Stimulated activated CD8-positive, alpha-beta memory T cell treated with anti-CD3 and anti-CD28 coated beads, Interleukin-12 subunit alpha, Interleukin-12 subunit beta, amount 100 ng/mL, for 24 hours (primary cell): Measurements from ENCODE around the gene MAFF.

Experiments
- DNase-seq: peaks from one replicate; pipeline ENCODE4 v3.0.0-alpha.2; 2020; ENCODE audit errors: extremely low read depth

Gene MAFF

DNA sequence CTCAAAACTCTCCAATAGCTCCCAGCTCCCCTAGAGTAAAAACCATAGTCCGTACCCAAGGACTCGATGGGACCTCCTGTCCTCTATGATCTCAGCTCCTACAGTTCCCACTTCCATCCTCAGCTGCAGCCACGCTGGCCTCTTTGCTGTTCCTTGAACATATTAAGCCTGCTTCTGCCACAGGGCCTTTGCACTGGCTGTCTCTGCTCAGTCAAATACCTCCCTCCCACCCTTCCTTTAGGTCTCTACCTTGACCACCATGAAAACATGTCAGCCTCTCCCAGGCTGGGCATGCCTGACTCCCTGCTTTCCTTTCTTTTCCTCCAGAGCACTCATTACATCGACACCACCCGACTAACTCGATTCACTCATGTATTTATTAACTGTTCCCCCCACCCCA is 46.5 kb downstream of the MAFF start:
- no peak for DNase-seq

DNA sequence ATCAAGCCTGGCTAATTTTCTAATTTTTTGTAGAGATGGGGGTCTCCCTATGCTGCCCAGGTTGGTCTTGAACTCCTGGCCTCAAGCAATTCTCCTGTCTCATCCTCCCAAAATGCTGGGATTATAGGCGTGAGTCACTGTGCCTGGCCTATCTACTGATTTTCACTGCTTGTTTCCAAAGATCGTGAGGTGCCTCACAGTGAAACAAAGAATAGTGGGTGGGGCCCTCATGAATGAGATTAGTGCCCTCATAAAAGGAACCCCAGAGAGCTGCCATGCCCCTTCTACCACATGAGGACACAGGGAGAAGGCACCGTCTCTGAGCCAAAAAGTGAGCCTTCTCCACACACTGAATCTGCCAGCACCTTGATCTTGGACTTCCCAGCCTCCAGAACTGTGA is 47.5 kb downstream of the MAFF start:
- DNase-seq, result no peak

DNA sequence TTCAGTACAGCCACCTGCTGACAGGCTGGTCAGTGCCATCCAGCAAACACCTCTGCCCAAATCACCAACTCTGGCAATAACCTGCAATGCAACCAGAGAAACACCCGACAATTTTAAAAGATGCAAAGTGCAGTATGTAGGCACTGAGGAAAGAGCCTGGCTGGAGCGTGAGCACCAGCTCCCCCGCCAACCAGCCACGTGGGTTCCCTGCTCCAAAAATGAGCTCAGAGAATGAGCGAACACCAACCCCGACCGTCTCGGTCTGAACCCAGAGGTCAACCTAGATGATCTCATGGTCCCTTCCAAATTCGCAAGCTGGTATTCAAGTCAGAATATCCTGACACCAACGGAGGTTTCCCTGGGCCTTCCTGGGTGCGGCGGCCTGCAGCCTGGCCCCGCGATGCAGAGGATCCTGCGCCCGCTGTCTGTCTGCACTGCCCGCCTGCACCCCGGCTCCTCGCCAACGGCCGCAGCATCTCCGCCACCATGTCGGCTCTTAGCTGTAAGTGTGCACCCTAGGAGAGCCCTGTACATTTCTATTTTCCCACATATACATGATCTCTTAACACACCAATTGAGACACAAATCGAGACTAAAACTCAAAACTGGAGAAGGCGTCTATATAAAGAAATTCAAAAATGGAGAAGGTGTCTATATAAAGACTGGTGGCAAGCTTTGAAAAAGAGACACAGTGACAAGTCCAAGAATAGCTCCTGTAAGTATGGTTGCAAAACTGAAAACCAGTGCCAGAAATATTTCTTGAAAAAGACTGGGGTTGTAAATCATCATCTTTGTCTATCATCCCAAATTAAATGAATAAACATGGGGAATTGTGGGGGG is 48.2 kb downstream of the MAFF start:
- no peak for DNase-seq

DNA sequence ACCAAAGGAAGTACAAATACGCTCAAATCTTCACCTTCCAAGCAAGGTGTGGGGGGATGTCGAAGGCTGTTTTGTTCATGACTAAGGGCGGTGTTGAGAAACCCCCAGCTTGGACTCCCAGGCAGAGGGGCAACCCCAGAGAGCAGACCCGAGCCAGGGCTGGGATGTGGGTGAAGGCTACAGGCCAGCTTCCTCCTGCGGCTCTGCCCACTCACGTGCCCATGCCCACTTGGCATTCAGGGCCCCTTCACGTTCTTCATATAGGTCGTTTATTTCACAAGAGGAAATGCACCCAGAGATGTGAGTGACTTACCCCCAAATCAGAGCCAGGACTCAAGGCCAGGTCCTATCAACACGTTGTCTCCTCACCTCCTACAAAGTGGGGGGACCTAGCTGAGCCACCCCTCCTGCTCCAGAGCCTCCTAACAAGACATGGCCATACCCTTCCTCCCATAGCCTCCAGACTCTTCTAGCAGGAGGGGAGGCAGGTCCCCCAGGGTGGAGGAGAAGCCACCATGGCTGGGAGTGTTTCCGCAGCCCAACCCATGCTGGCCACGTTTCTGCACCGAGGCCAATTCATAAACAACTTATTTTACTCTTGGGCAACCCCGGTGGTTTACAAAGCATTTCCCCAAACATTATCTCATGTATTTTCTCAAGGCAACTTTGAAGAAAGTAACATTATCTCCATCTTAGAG is 49.0 kb downstream of the MAFF start:
- DNase-seq, result no peak

DNA sequence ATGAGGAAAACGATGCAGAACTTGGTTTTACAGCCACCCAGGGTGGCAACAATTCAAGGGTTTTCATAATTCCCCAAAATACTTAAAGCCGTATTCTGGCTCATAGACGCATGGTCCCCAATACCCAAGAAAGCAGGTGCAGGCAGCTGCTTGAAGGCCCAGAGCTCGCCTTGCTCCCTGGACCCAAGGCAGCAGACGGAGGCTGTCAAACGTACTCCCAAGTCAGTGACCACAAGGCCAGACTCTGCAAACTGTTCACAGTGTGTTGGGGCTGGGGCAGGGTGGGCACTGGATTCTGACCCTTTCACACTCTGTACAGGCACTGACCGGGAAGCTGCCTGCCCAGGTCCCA is 49.5 kb downstream of the MAFF start:
- no peak for DNase-seq

DNA sequence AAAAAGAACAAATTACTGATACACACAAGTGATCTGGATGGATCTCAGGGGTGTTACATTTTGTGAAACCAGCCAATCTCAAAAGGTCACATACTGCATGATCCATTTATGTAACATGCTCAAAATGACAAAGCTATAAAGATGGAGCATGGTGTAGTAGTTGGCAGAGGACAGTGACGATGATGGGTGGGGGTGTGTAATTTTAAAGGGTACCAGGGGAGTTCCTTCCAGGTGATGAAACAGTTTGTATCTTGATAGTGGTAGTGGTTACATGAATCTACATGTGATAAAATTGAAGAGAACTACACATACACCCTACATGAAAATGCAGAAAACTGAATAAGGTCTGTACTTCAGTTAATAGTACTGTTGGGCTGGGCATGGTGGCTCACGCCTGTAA is 53.9 kb downstream of the MAFF start:
- DNase-seq, result no peak

DNA sequence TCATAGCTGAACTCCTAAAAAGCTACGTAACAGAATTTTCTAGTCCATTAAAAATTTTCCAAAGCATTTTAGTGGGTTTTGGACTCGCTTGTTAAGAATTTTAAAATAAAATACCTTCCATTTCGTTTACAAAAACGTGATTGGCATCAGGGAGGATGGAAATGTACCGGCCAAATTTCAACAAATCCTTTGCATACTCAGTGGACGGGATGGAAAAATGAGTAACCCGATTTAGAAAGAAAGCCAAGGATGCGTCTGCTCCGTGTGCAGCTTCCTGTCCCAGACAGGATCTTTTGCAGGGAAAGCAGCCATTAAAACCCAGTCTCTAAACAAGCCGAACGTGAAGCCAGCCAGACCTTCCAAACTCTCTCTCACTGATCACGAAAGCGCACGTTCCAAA is 55.4 kb downstream of the MAFF start:
- DNase-seq, result no peak

DNA sequence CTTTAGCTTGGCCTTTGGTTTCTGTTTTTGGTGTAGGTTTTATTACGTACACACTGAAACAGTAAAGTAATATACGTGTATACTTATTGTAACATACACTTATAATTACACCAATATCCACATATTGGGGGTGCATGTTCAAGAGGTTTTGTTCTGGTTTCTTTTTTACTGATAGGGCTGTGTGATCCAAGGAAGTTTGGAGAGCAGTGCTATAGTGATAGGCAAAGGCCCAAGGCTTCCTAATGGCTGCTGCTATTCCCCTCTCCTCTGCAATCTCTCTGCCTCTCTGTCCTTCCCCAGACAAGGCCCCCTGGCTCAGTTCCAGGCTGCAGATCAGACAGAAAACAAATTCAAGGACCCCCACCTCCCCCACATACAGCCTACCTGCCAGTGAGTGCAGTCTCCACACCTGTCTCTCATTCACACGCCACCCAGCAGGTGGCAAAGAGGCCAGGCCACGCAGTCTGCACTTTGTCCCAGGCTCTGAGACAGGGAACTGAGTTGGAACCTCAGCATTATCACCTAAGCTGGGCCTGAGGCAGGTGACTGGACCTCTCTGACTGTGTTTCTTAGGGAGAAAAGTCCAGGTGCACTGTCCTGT is 56.0 kb downstream of the MAFF start:
- no peak for DNase-seq

DNA sequence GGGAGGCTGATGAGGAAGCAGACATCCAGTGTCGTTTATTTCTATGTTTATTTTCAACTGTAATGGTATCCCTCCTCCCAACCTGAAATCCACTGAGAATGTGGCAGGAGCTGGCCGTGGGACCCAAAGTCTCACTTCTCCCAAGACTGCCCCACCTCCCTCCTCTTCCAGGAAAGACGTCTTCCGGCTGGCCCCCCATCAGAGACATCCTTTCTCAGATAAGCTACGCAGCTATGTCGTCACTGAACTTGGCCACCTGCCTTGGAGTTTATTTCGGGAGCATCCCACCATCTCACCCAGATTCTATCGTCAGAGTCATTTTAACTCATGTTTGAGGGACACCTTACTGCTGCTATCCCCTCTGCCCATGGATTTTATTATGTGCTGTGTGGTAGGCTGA is 57.1 kb downstream of the MAFF start:
- DNase-seq, result no peak

DNA sequence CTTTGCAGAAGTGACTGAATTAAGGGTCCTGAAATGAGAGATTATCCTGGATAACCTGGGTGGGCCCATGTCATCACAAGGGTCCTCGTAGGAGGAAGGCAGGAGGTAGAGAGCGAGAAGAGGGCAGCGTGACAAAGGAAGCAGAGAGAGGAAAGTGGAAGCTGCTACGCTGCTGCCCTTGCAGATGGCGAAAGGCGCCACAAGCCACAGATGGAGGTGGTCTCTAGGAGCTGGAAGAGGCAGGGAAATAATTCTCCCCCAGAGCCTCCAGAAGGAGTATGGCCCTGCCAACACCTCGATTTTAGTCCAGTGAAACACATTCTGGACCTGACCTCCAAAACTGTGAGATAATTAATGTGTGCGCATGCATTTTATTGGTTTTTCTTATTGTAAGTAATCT is 57.6 kb downstream of the MAFF start:
- DNase-seq, result no peak

DNA sequence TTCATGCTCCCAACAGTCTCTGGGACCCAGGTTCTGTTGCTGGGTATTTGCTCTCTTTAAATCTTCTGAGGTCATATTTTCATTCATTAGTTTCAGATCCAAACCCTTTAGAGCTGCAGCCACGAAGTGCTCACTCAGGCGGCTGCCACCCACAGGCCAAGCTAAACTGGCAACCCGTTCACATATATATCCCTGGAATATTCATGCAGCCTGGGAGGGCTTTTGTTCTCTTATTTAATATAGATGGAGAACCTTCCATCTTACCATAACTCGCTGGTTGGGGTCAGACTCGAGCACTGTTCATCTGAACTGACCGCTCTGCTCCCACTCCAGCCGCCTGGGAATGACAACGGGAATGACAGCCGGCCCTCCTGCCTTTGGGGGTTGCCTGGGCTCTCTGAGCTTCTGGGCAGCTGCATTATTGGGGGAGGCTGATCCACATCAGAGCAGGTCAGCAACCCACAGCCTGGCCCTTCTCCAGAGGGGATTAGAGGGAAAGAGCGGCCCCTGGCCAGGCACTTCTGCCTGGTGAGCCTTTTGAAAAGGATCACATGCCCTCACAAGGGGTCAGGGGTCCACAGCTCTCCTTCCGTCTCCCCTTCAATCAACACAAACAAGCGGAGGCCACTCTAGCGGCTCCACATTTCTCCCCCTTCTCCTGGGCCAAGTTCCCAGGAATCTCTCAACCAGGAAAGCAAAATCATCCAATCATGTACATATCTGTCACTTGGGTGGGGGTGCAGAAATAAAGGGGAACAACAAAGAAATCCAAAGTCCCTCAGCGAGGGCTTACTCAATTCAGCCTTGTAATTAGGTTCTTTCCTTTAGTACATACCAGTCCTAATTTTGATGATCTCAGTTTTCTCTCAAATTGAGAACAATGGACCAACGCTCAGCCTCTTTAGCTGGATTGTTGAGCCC is 59.2 kb downstream of the MAFF start:
- DNase-seq, result no peak

DNA sequence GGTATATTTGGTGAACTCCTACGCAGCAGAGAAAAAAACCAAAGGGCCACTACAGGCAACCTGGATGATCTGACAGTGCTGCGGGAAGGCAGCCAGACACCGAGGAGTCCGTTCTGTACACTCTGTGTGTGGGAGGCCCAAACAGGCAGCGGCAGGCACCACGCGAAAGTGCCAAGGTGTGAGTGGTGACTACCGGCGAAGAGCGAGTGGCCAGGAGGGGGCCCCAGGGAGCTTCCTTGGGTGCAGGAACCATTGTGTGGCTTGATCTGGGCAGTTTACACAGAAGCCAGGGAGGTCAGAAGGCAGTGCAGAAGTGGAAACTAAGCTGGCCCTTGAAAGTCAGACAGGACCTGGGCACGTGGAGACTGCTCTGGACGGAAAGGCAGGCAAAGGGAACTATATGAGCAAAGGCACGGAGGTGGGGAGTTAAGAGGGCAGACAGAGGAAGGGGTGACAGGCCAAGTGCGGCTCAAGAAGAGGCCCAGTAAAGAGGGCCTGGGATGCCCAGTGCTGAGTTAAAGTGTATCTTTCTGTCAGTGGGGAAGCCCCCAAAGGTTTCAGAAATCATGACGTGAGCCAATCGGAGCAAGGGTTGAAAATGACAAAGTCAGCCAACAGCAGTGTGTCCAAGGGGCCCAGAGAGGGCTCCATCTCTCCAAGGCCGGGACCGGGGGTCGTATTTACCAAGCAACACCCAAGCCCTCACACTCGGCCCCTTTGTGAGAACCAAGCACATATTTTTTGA is 60.4 kb downstream of the MAFF start:
- no peak for DNase-seq

DNA sequence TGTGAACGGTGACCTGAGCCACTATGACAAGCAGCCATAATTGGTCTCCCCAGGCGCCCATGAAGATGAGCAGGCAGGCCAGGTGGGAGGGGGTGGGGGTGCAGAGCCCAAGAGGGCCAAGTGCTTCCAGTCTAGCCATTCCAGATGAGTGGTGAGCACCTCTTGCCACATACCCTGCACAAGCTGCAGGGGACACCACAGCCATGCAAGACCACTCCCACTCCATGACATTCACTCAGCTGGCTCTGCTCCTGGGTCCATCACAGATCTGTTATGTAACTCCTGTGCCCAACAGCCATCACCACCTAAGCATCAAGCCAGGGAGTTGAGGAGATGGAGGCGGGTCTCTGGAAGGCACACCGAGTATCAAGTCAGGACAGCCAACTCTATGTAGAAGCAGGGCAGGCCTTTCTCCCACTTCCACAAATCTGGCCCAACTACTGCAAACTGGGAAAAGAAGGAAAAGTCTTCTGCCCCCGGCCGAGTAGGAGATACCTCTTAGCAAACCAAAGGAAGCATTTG is 62.6 kb downstream of the MAFF start:
- DNase-seq, result no peak
